Stimulated activated CD8-positive, alpha-beta memory T cell treated with anti-CD3 and anti-CD28 coated beads, Interleukin-7, amount 100 ng/mL, for 48 hours (primary cell): ENCODE measurements around the gene RORB.

Source experiments
- DNase-seq, 2 donors: peaks; one replicate each; pipeline ENCODE4 v3.0.0-alpha.2; 2020; ENCODE audit warnings: low read depth in 1 of 2; ENCODE audit errors: extremely low read depth in 1 of 2

Gene RORB

DNA sequence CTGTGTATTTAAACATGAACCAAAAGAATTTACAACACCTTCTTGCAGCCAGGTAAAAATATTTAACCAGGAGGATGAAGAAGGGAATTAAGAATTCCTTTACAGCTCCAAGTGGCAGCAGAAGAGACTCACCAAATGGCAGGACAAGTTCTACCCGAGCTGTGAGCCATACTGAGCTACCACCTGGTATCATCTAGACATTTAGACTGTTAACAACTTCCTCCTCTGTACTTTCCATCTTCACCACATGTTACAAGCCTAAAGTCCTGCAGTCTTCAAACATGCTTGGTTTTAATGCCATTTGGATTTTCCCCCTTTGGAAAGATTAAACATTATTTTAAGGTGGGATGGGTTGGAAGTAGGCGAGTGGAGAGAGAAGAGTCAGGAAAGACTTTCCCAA, 200.4 kb downstream of the RORB start:
- no peak for DNase-seq

DNA sequence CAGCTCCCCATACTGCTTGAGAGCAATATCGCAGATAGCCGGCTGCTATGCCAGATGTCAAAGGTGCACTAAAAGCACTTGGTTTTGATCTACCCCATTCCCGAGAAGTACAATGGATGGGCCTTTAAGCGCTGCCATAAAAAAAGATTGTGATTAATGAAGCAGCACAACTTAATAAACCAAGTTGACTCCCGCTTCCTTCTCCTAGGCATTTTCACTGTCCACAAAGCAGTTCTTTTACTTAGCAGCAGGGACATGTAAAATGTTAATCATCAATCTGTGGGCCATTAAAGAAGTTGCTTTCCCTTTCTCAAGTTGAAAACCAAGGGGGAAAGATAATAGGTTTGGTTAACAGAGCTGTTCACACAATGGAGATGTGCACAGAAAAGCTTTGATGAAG, 214.2 kb downstream of the RORB start:
- no peak for DNase-seq

DNA sequence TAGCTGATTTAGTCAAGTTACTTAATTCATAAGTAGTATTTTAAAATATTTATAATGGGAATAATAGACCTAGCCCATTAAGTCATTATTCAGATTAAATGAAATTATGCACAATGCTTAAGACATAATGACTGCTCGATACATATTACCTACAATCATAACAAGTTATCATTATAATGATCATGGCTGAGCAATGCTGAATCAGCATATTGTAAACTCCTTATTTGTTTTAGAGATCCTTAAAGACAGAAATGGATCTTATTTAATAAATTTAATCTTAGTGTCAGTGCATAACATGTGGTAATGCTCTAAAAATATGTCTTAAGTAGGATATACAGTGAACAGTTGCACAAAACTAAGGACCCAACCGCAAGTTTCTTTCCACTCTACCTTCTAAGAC, 221.6 kb downstream of the RORB start:
- DNase-seq: no peak

DNA sequence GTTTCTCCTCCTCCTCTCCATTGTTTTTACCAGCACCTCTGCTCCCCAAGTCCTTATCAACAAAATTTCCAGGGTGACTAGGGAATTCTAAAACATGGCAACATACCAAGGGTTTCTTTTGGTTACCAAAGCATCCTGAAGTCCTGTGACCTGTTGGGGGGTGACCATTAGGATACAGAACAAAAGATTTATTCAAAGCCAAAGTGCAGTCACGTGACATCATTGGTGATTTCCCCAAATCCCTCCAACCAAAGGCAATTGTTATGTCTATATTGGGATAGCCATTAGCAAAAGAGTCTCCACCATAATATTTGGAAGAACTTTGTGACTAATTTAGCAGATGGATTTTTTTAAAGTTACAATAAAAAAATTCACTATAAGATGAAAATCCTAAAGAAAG, 222.2 kb downstream of the RORB start:
- DNase-seq: no peak

DNA sequence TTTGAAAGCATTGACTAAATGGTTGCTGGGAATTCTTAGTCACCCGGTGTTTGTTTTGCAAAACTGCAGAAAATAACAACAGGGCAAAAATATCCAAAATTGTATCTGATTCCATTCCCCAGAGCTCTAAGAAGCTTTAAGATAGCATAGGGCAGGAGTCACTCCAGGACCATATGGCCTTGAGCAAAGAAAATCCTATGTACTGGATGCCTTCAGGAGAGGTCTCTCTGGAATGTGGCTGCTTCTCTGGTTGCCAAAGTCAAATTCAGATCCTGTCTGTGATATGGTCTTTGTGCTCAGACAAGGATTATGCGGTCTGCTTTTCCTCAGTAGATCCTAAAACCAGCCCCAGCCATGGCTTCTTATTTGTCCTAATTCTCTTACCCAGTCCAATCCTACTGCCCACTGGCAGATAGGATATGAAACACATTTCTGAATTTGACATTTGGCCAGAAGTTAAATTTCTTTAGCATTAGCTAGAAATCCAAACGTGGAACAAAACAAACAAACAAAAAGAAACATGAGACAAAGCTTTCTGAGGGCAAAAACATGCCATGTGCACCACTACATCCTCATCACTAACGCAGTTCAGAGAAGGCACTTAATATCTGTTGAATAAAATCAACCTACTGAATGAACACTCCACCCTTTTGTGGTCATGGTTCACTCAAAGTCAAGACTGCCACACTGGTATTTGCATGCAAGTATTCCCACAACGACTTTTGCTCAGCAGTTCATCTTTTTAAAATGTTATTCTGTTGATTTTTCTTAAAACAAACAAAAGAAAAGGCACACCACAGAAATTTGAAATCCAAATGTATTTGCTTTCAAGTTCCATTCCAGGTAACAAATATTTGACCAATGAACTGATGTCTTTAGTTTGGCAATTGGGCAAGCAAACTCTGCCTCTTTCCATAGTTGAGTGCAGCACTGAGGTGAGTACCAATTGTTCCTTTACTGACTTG, 224.8 kb downstream of the RORB start:
- DNase-seq: no peak

DNA sequence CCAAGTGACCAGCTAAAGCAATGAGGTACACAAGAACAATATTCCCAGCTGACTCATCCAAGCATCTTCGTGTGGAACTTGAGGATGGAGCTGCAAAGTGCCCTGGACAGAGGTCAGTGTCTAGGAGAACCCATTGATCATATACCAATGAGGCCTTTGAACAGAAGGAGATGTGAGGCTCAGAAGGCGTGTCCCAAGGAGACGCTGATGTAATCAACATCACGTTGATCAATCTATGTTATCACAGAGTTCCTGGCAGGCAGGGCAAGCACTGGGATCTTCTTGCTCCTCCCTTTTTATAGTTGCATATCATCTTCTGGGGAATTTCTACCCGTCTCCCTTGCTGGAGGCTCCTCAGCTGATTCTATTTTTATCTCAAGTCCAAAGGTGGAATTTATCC, 227.2 kb downstream of the RORB start:
- DNase-seq: no peak

DNA sequence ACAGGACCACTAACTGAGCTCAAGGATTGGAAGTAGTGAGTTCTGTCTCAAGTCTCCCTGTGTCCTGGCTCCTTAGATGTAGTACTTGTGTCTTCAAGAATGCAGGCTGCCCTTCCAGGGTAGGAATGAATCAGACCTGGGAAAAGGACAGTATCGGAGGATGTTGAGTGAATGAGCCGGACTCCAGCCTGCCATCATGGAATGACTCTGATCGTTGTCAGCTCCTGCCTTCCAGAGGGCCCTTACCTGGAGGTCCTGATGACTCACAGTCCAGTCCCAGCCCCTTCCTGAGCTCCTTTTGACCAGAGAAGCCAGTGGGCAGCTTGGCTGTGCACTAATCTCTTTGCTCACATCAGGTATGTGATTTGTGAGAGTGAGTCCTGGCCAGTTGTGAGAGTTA, 229.4 kb downstream of the RORB start:
- no peak for DNase-seq

DNA sequence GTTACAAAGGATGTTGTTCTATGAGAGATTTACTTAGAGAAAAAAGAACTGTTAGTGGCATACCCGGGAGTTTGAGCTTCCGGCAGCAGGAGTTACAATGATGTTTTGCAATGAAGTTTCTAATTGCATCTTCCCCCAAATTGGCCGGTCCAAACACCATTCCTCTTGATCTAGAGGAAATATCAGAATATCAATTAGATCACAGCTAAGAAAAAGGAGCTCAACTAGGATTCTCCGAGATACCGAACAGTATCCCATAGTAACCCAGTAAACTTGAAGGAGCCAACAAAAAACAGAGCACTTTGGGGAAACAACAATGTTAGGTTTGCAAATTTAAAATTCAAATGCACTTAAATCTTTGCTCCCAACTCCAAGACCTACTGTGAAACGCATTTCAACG, 231.0 kb downstream of the RORB start:
- DNase-seq: no peak

DNA sequence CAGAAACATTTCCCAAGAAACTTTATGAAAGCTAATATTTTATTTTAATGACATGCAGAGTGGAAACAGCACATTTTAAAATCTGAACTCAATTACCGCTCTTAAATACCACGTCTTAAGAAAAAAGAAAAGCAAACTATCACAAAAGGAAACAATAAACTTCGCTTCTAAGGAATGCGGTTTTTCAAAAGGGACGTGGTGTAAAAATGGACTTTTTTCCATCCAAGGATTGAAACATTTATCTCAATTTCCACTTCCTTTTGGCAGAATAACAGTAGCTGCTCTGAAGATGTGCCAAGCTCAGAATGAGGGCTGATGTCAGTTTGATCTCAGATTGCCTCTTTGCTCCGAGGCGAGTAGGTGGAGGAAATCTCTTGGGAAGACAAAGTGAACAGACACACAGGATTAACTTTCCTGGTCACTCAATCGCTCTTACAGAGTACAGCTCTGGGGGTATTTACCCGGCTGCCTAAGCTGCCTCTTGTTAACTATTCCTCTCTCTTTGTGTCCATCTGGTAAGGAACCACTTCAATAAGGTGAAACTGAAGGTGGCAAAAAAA, 232.1 kb downstream of the RORB start:
- no peak for DNase-seq

DNA sequence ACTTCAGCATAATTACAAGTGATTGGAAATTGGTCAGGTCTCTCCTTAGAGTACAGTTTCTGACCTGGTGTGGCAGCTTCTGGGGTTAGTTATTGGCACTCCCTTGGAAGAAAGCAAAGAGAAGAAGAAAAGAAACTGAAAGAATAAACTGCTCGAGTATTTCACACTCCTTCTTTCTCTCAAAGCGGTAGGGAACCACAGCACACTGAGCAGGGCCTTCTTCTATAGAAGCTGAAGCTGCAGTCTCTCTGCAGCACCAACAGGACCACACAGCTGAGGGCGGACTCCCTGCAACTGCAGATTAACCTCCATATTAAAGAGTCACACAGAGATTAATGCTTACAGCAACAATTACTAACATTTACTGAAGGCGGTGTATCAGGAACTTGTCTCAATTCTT, 238.6 kb downstream of the RORB start:
- DNase-seq: no peak

DNA sequence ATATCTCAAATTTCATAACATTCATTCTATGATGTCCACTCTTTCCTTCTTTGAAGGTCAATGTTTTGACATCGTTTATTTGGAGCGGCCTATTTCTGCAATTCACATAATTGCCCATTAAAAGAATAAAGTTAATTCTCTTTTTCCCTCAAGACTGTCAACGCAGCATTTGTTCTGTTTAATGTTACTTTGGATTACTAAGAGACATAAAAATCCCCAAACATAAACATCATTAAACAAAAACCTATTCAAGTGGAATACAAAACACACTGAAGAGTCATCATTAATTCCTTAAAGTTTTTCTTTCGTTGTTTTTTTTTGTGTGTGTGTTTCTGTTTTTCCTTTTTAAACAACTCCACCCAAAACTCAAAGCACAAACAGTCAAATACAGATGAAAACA, 239.5 kb downstream of the RORB start:
- no peak for DNase-seq

DNA sequence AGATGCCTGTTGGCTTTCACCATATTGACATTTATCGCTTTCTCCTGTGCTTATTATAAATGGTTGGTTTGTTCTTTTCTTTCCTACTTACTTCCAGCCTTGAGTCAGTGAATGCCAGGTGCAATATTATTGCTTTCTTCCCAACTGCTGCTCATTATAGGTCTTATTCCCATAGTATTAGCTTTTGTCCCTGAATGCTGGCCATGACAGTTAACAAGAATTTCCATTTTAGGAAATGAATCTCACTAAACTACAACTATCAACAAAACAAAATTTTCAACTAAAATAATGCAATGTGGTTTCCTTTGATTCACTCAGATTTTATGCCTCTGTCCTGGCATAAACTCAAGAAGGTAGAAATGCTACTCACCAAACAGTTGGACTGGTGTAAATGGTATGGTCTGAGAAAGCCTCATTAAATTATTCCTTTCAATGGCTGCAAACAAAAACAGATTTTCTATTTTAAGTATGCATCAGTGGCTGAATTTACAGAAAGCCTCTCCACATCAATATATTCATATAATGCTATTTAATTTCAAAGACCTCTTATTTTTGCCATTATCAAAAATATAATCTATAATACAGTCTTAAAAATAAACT, 245.2 kb downstream of the RORB start:
- DNase-seq: no peak
